AG08396 (cell line): Measurements from ENCODE around the gene CD34.

Source experiments
- DNase-seq: peaks from one replicate; pipeline ENCODE4 v3.0.0; 2012; ENCODE audit warnings: low spot score, mixed read lengths

Gene CD34

DNA sequence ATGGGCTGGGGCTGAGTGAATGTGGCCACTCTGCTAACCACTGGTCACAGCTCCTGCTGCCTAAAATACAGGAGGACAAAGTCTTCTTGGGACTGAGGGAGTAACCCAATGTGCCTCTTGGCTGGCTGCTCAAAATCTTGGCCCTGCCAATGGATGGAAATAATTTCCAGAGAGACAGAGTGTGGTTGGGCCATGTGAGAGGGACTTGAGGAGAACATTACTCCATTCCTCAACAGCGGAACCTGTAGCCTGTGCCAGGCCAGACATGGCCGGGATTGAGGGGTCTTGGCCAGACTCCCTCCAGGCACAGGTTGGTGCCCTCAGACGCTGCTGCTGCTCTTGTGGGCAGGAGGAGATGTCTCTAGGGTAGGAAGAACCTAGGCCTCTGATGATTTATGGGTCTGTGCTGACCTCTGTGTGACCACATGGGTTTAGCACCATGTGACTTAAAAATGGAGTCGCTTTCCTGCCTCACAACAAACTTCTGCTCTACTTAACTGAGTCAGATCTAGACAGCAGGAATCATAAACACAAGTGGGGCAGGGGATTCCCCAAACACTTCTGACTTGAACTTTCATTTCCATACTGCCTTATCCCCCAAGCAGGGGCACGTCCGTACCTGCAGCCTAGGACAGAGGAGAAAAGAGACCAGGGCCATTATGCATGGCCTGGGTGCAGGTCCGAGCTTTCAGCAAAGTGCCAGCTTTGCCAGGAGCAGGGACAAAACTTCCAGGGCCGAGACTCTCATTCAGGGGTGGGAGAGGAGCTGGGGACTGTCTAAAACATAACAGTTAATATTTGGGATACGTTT lies 79.2 kb downstream of the CD34 start:
- no peak for DNase-seq
